ENCODE measurements around the gene PRPSAP1. TPM values are rescaled to one million over a fixed set of nuclear protein-coding genes. Genes with fewer than 3 reads are reported as not detected.

PRPSAP1 gene
- total and polyA plus RNA-seq, 2 of the 8 experiments (the other 6 are each of a cell fraction or from before 2014, with no cell fraction given): 32.0 to 54.2 TPM

DNA sequence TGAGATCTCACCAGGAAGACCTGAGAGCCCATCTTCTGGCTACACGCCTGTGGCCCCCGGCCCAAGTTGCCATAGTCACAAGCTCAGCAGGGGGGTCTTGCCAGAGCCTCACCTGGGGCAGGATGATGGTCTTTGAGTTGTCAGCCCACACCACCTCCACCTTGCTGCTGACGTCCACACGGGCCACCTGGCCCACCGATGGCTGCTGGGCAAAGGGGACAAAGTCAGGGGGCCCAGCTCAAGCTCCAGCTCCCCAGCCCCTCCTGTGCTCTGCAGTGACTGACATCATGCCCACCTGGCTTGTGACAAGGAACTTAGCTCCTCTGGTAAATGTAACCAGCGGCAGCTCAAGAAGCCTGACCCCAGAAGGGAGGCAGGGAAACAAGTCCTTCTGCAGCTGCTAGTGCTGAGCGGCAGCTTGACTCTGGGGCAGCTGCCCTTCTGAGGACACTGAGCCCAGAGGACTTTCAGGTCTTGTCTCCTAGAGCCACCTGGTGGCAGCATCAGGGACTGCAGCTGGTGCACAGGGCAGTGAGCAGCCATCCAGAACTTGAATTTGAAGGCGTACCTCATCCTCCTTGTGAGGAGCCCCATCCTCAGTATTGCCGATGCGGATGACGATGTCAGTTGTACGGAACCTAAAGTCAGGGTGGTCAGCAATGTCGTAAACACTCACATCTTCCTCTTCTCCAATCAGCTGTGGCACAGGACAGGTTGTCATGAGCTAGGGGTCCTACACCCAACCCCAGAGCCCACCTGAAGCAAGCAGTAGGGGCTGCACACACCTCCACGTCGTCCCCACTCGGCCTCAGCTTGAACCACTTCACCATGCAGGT, 44.2 kb upstream of the PRPSAP1 start:
- 0 out of 2 replicates have a peak overlapping the region, but pooled peaks have one; percentile 7 for H4K8ac ChIP-seq (ENCODE audit: extremely low read depth, insufficient read depth, low read length)
- 85% methylated on average over 16 of the region's 16 CpGs; no CpG with 5 or more reads in 1 of the 2 experiments for WGBS, 2 experiments (ENCODE audit: extremely low coverage in 1 of 2, insufficient coverage in 1 of 2, insufficient read length in 1 of 2, insufficient replicate concordance in 2 of 2, low coverage in 1 of 2, low lambda C conversion rate in 2 of 2, missing lambda C conversion rate in 1 of 2)
- peak; percentile 84 for FAIRE-seq
- TF ChIP-seq RNF2 (IDR thresholded peaks at IDR 0.05; ENCODE audit: borderline replicate concordance, low read depth, low read length, missing control alignments, poor library complexity, severe bottlenecking) (no peak), GABPA (IDR thresholded peaks at IDR 0.05; ENCODE audit: borderline replicate concordance, insufficient read depth, low read length) (peak; percentile 59; the same call in 1 of the 2 replicates), BCL11A (IDR thresholded peaks at IDR 0.05; ENCODE audit: low read depth in 2 of 2, low read length in 2 of 2) (no peak), POLR2A (IDR thresholded peaks at IDR 0.05; ENCODE audit: control extremely low read depth in 1 of 2, low read depth in 2 of 2, low read length in 2 of 2) (no peak), CTBP2 (IDR thresholded peaks at IDR 0.05; ENCODE audit: borderline replicate concordance, insufficient read depth, insufficient read length, low read length) (no peak), EP300 (IDR thresholded peaks at IDR 0.05; ENCODE audit: borderline replicate concordance in 1 of 2, low read depth in 2 of 2, low read length in 2 of 2) (no peak), POLR2AphosphoS5 (IDR thresholded peaks at IDR 0.05; ENCODE audit: low read depth, low read length) (no peak)
- TF ChIP-seq, protein P1, sequence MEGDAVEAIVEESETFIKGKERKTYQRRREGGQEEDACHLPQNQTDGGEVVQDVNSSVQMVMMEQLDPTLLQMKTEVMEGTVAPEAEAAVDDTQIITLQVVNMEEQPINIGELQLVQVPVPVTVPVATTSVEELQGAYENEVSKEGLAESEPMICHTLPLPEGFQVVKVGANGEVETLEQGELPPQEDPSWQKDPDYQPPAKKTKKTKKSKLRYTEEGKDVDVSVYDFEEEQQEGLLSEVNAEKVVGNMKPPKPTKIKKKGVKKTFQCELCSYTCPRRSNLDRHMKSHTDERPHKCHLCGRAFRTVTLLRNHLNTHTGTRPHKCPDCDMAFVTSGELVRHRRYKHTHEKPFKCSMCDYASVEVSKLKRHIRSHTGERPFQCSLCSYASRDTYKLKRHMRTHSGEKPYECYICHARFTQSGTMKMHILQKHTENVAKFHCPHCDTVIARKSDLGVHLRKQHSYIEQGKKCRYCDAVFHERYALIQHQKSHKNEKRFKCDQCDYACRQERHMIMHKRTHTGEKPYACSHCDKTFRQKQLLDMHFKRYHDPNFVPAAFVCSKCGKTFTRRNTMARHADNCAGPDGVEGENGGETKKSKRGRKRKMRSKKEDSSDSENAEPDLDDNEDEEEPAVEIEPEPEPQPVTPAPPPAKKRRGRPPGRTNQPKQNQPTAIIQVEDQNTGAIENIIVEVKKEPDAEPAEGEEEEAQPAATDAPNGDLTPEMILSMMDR (IDR thresholded peaks at IDR 0.05; ENCODE audit: control extremely low read depth in 1 of 3, insufficient read depth in 1 of 3, low read depth in 1 of 3, low read length in 3 of 3): peak; percentile 94 to 100 (median 94)

More for the DNA sequence above, 44.2 kb upstream of the PRPSAP1 start:
- Histone ChIP-seq H3K27me3 (replicated peaks in 1 of 4; ENCODE audit: control insufficient read depth in 3 of 4, extremely low read depth in 1 of 4, insufficient read depth in 3 of 4, low read length in 3 of 4) (no peaks in the 10 kb centered on the region), H3K18ac (ENCODE audit: extremely low read depth, low read length) (no peak overlapping the region), H3K14ac (ENCODE audit: insufficient read length) (no peak overlapping the region), H3K4me3 (ENCODE audit: extremely low read depth in 1 of 4, insufficient read depth in 2 of 4, low read depth in 3 of 4, low read length in 4 of 4) (no peak overlapping the region), H3K79me2 (ENCODE audit: control insufficient read depth in 1 of 2, insufficient read depth in 2 of 2, low read length in 2 of 2) (no peaks in the 10 kb centered on the region), H2BK120ac (replicated peaks; ENCODE audit: low read depth, low read length) (no peak overlapping the region), H3K4me1 (replicated peaks in 1 of 4; ENCODE audit: control insufficient read depth in 3 of 4, insufficient read depth in 4 of 4, low read length in 3 of 4) (no peaks in the 10 kb centered on the region), H3K4me2 (ENCODE audit: insufficient read depth in 1 of 2, low read depth in 2 of 2, low read length in 2 of 2) (no peak overlapping the region), H2AFZ (ENCODE audit: low read length) (no peak overlapping the region), H4K20me1 (replicated peaks in 1 of 2; ENCODE audit: control insufficient read depth in 1 of 2, insufficient read depth in 2 of 2, low read length in 2 of 2) (peaks cover 8 to 11% of the 10 kb centered on the region in 2 experiments), H2AK5ac (ENCODE audit: low read depth, low read length) (no peak overlapping the region), H3K23me2 (ENCODE audit: low read depth, low read length) (no peaks in the 10 kb centered on the region), H4K5ac (ENCODE audit: insufficient read length, low read depth, low read length) (no peak overlapping the region), H2BK20ac (ENCODE audit: low read length) (no peak overlapping the region), H3K36me3 (ENCODE audit: control insufficient read depth in 2 of 4, insufficient read depth in 4 of 4, low read length in 3 of 4) (peaks cover 40 to 76% (median 68%) of the 10 kb centered on the region in 4 experiments), H3K56ac (replicated peaks; ENCODE audit: insufficient read length, low read depth, low read length) (no peak overlapping the region), H3K23ac (ENCODE audit: insufficient read length) (no peak overlapping the region), H4K91ac (replicated peaks; ENCODE audit: insufficient read length, low read length) (no peak overlapping the region), H3K9ac (replicated peaks in 1 of 4; ENCODE audit: extremely low read depth in 1 of 4, low read depth in 3 of 4, low read length in 3 of 4) (no peak overlapping the region), H3K4ac (replicated peaks; ENCODE audit: insufficient read length, low read depth, low read length) (no peak overlapping the region), H3K79me1 (ENCODE audit: low read depth, low read length) (no peaks in the 10 kb centered on the region; the same call in 1 of the 2 replicates), H3K9me3 (ENCODE audit: insufficient read depth in 2 of 2, low read depth in 1 of 2, low read length in 1 of 2) (no peaks in the 10 kb centered on the region), H2BK5ac (ENCODE audit: low read depth, low read length) (no peak overlapping the region), H3K27ac (ENCODE audit: low read depth, low read length) (0 out of 2 replicates have a peak overlapping the region, but pooled peaks have one; percentile 17), H2BK15ac (ENCODE audit: low read length) (no peak overlapping the region), H2BK12ac (ENCODE audit: low read depth, low read length) (no peak overlapping the region)
- DNase-seq (ENCODE audit: low read depth in 1 of 2, low spot score in 2 of 2): peak; percentile 81 to 98
- POLR2A ChIA-PET (ENCODE audit: partially characterized antibody): interaction anchor here (0.7 to 1.2 kb wide), 2 partner anchors 12 to 13 kb away, joined by 3 read pairs; no protein-coding TSS in a partner anchor
- CTCF ChIA-PET (ENCODE audit: partially characterized antibody): interaction anchor here (0.5 to 28.1 kb wide), 50 partner anchors 8 to 449 kb away, joined by 3 to 635 read pairs (median 6); partner anchors contain the start of genes AANAT, PRPSAP1, QRICH2 and RHBDF2
